Ovary (tissue), 3 donors: Measurements from ENCODE around the gene TMPRSS11E.

Source experiments
- EP300 ChIP-seq: sonication (generic); formaldehyde crosslinking; IDR thresholded peaks from one replicate; pipeline ENCODE4 v1.6.1; 2017; ENCODE audit warnings: antibody characterized with exemption
- TF ChIP-seq, protein P1 (sequence below), 3 donors: fragments of 450-650 bp in 2 of 3; fragments of 200-600 bp in 1 of 3; IDR thresholded peaks; one replicate each; pipeline versions ENCODE4 v1.5.1 to v1.8.0; 2016 to 2022; ENCODE audit warnings: antibody characterized with exemption in 3 of 3, mild to moderate bottlenecking in 1 of 3
- donor health status: DM: no; HTN: no; CAD: no.

GRCh38 chr4:68499021-68499420, 51.8 kb downstream of the TMPRSS11E start:
- TF ChIP-seq, protein P1, sequence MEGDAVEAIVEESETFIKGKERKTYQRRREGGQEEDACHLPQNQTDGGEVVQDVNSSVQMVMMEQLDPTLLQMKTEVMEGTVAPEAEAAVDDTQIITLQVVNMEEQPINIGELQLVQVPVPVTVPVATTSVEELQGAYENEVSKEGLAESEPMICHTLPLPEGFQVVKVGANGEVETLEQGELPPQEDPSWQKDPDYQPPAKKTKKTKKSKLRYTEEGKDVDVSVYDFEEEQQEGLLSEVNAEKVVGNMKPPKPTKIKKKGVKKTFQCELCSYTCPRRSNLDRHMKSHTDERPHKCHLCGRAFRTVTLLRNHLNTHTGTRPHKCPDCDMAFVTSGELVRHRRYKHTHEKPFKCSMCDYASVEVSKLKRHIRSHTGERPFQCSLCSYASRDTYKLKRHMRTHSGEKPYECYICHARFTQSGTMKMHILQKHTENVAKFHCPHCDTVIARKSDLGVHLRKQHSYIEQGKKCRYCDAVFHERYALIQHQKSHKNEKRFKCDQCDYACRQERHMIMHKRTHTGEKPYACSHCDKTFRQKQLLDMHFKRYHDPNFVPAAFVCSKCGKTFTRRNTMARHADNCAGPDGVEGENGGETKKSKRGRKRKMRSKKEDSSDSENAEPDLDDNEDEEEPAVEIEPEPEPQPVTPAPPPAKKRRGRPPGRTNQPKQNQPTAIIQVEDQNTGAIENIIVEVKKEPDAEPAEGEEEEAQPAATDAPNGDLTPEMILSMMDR (IDR thresholded peaks at IDR 0.05): no peak
- TF ChIP-seq EP300: no peak
